Fibroblast of villous mesenchyme (primary cell): ENCODE data around the gene VAT1L. TPM values are rescaled to one million over a fixed set of nuclear protein-coding genes. Genes with fewer than 3 reads are reported as not detected.
A peak's percentile ranks its signal among the peaks of the same experiment; 100 is the strongest.

Experiments used
- DNase-seq: peaks from one replicate; pipeline ENCODE4 v3.0.0-alpha.2; 2010; ENCODE audit warnings: low read depth
- H3K4me3 ChIP-seq: 2 replicates; pipeline ENCODE4 v1.5.1; 2011; ENCODE audit warnings: low read depth, mild to moderate bottlenecking, low read length
- CTCF ChIP-seq: IDR thresholded peaks from 2 replicates; pipeline ENCODE4 v1.5.1; 2012; ENCODE audit warnings: low read depth, mild to moderate bottlenecking, low read length; ENCODE audit not compliant: insufficient read depth
- total RNA-seq: library from RNA; depleted of rRNA; stranded (reverse); fragments of >200 nt; gene quantifications from 2 replicates; pipeline ENCODE4 v1.2.3, GENCODE V29; 2012

VAT1L gene
- total RNA-seq, 1 donor = 37.6 TPM

GRCh38 chr16:77823067-77823466, 34.7 kb downstream of the VAT1L start:
- H3K4me3 ChIP-seq = no peak overlapping the region
- DNase-seq = no peak
- no peak for TF ChIP-seq CTCF

- H3K4me3 ChIP-seq = no peak overlapping the region
- no peak for DNase-seq
- no peak for TF ChIP-seq CTCF
These were observed 36.8 kb downstream of the VAT1L start for GRCh38 chr16:77825196-77825595.

- no peak for TF ChIP-seq CTCF
- DNase-seq = no peak
These were observed 38.7 kb downstream of the VAT1L start for GRCh38 chr16:77827032-77827431.

GRCh38 chr16:77833921-77834634, 45.7 kb downstream of the VAT1L start:
- no peak for TF ChIP-seq CTCF
- DNase-seq = peak; percentile 74
- H3K4me3 ChIP-seq = no peak overlapping the region

More at GRCh38 chr16:77827032-77827431, 38.7 kb downstream of the VAT1L start:
- H3K4me3 ChIP-seq = no peak overlapping the region

GRCh38 chr16:77834635-77835540, 46.5 kb downstream of the VAT1L start:
- TF ChIP-seq CTCF = no peak
- peak; percentile 91 for DNase-seq
- H3K4me3 ChIP-seq = no peak overlapping the region

- DNase-seq = no peak
- H3K4me3 ChIP-seq = no peak overlapping the region
- TF ChIP-seq CTCF = no peak
These were observed 48.4 kb downstream of the VAT1L start for GRCh38 chr16:77836801-77837200.
